Stimulated activated CD4-positive, alpha-beta T cell treated with anti-CD3 and anti-CD28 coated beads, Interleukin-4, amount 100 ng/mL, for 1 hour (primary cell): ENCODE measurements around the gene BMPR2.
"Not testable (repeated sequence)": the region's sequence is repeated elsewhere in the genome, so short reads cannot be mapped to it uniquely, and the experiment has no call there.

ENCODE experiments used
- DNase-seq: peaks from one replicate; pipeline ENCODE4 v3.0.0-alpha.2; 2020

The BMPR2 gene

GRCh38 chr2:202545523-202545922, 169.4 kb downstream of the BMPR2 start:
- DNase-seq, result no peak

GRCh38 chr2:202545931-202546330, 169.8 kb downstream of the BMPR2 start:
- DNase-seq, result no peak

- not testable (repeated sequence) for DNase-seq
Observed at GRCh38 chr2:202546499-202547141, 170.5 kb downstream of the BMPR2 start.

GRCh38 chr2:202548240-202548639, 172.1 kb downstream of the BMPR2 start:
- no peak for DNase-seq

- not testable (repeated sequence) for DNase-seq
Observed at GRCh38 chr2:202551000-202551399, 174.9 kb downstream of the BMPR2 start.

GRCh38 chr2:202555356-202555755, 179.2 kb downstream of the BMPR2 start:
- no peak for DNase-seq

- no peak for DNase-seq
Observed at GRCh38 chr2:202560200-202560599, 184.1 kb downstream of the BMPR2 start.

- DNase-seq, result no peak
Observed at GRCh38 chr2:202564226-202564625, 188.1 kb downstream of the BMPR2 start.

- no peak for DNase-seq
Observed at GRCh38 chr2:202566286-202566685, 190.2 kb downstream of the BMPR2 start.

GRCh38 chr2:202574541-202574940, 198.4 kb downstream of the BMPR2 start:
- no peak for DNase-seq

GRCh38 chr2:202575194-202575593, 199.1 kb downstream of the BMPR2 start:
- not testable (repeated sequence) for DNase-seq

GRCh38 chr2:202577250-202578183, 201.4 kb downstream of the BMPR2 start:
- DNase-seq, result no peak

- DNase-seq, result not testable (repeated sequence)
Observed at GRCh38 chr2:202582846-202583245, 206.7 kb downstream of the BMPR2 start.

GRCh38 chr2:202583709-202584219, 207.6 kb downstream of the BMPR2 start:
- no peak for DNase-seq

- peak; percentile 60 for DNase-seq
Observed at GRCh38 chr2:202588647-202589581, 212.8 kb downstream of the BMPR2 start.

GRCh38 chr2:202589582-202589949, 213.4 kb downstream of the BMPR2 start:
- DNase-seq, result no peak

- DNase-seq, result no peak
Observed at GRCh38 chr2:202592566-202592965, 216.4 kb downstream of the BMPR2 start.

GRCh38 chr2:202599105-202599504, 223.0 kb downstream of the BMPR2 start:
- no peak for DNase-seq

- no peak for DNase-seq
Observed at GRCh38 chr2:202599911-202600310, 223.8 kb downstream of the BMPR2 start.

- no peak for DNase-seq
Observed at GRCh38 chr2:202604699-202605098, 228.6 kb downstream of the BMPR2 start.

- DNase-seq, result no peak
Observed at GRCh38 chr2:202605174-202605573, 229.0 kb downstream of the BMPR2 start.

GRCh38 chr2:202608142-202608852, 232.2 kb downstream of the BMPR2 start:
- DNase-seq, result no peak
